NCI-H2107 treated with DMSO at 0.1 percent for 48 hours (cell line): Measurements from ENCODE around the gene UBXN6.

Source experiments
- DNase-seq: peaks from one replicate; lab custom pipeline; 2025; ENCODE audit not compliant: unreplicated experiment; lab: John Stamatoyannopoulos, UW

UBXN6 gene

DNA sequence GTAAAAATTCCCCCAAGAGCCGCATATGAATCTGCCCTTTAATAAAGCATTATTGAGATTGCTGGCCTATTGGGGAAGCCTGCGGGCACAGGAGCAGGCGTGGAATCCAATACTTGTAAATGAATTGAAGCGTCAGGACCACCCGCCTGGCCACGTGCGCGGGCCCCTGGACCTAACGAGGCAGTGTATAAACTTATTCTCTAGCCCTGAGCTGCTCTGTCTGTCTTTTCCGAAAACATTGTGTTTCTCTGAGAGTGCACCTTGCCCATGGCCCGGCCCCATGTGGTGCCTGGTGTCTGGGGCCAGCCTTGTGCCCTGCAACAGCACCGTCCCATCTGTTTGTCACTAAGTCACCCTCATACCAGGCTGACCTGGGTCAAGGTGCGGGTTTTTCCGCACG lies 14.4 kb downstream of the UBXN6 start:
- no peak for DNase-seq

DNA sequence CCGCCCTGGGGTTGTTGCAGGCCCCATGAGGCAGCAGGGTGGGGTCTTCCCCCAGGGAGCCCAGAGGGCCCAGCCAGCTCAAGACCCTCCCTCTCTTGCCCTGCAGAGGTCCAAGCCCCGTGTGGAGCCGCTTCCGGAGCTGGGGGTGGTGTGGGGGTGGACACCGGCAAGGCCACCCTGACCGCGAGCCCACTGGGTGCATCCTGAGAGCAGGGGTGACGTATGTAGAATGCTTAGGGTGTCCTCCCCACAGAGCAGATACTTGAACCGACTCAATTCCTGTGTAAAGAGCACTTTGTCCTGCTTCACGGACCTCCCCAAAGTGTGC lies 14.8 kb downstream of the UBXN6 start:
- DNase-seq = no peak

DNA sequence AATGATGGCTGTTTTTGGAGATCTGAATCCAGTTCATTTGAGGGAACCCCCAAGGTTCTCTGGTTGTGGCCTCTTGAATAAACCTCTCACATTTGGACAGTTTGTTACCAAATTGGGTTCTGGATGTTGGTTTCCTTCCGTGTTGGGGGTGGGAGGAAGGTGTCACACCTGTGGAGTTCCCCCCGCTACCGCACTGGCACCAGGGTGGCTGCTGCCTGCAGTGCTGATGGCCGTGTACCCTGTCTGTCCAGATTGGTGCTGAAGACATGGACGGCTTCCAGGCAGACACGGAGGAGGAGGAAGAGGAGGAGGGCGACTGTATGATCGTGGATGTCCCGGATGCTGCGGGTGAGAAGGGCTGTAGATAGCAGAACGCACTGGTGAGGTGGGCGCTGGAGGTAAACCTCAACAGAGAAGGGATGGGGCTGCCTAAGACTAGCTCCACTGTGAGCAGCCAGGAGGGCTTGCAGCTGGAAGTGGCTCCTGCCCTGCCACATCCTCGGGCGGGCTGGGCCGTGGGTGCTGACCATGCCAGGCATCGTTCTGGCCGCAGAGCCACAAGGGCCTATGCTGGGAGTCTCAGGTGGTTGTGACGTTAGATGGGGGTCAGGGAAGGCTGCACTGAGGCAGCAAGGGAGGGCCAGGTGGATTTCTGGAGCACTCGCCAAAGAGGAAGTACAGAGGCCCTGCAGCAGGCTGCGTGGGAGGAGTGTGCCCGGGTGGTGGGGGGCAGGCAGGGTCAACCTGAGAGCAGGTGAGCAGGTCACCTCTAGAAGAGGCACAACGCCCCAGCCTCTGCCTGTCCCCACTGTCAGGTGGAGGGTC lies 15.4 kb downstream of the UBXN6 start:
- DNase-seq = no peak

- no peak for DNase-seq
Observed at GRCh38 chr19:4439243-4439642, 18.4 kb downstream of the UBXN6 start.

- DNase-seq = no peak
Observed at GRCh38 chr19:4437103-4437502, 20.5 kb downstream of the UBXN6 start.

GRCh38 chr19:4436231-4436630 lies 21.4 kb downstream of the UBXN6 start:
- DNase-seq = no peak

DNA sequence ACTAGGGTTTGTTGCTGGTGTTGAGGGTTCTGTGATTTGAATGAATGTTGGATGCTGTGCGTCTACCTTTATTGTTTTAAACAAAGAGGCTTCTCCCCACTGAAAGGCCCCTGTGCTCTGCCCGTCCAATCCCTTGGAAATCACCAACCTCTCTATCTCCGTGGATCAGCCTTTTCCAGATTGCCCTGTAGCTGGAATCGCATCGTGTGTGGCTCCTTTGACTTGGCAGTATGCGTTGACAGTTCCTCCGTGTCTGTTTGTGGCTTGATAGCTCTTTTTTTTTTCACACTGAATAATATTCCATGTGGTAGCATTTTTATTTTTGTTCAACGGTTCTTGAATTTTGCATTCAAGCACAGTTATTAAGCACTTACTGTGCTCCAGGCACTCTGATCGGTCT lies 23.2 kb downstream of the UBXN6 start:
- DNase-seq = no peak

DNA sequence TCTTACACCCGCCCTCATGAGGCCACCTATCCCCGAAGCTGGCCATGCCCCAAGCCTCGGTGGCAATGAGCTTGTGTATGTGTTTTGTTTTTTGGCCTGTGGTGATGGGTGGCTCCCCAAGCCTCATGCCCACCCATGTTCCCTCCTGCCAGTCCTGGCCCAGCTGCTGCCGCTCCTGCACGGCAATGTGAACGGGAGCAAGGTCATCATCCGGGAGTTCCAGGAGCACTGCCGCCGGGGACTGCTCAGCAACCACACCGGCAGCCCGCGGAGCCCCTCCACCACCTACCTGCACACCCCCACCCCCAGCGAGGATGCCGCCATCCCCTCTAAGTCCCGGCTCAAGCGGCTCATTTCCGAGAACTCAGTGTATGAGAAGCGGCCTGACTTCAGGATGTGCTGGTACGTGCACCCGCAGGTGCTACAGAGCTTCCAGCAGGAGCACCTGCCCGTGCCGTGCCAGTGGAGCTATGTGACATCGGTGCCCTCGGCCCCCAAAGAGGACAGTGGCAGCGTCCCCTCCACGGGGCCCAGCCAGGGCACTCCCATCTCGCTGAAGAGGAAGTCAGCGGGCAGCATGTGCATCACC lies 24.6 kb downstream of the UBXN6 start:
- no peak for DNase-seq

- no peak for DNase-seq
Observed at GRCh38 chr19:4431808-4432674, 25.6 kb downstream of the UBXN6 start.

DNA sequence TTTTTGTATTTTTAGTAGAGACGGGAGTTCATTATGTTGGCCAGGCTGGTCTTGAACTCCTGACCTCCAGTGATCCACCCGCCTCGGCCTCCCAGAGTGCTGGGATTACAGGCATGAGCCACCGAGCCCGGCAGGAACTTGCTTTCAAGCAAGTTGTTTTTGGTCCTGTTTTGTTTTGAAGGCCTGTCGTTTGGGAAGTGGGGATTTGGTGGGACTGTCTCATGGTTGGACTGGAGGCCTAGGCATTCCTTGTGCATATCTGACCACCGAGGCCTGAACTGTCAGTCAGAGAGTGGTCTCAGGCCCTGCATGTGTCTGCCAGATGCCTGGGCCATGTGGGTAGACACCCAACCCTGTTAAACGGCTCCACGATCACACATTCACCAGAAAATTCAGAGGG lies 26.3 kb downstream of the UBXN6 start:
- DNase-seq = no peak

DNA sequence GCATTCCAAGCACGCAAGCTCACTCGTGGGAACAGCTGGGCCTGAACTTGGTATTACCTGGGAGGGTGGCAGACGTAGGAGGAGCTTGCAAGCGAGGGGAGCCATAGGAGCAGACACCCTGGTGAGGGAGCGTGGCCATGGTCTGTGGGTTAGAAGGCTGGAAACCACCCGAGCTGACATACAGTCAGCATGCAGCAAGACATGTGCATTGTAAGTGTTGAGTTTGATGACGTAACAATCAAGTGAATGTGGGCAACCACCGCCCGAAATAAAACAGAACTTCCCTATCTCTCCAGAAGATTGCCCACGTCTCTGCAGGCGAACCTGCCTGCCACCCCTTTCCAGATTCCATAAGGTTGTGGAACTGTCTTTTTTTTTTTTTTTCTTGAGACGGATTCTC lies 26.8 kb downstream of the UBXN6 start:
- DNase-seq = no peak

- no peak for DNase-seq
Observed at GRCh38 chr19:4429771-4430171, 27.8 kb downstream of the UBXN6 start.

DNA sequence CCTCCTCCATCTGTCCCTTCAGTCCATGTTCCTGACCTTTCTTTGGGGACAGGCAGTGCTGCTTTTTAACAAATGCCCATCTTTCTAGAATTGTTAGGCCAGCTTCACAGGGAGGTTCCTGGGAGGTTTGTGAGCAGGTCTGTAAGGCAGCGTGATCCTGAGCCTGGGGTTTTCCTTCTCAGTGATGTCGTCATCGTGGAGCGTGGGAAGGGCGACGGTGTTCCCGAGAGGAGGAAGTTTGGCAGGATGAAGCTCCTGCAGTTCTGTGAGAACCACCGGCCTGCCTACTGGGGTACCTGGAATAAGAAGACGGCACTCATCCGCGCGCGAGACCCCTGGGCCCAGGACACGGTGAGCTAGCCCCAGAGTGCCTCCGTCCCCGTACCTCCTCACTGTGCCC lies 28.3 kb downstream of the UBXN6 start:
- DNase-seq = no peak

DNA sequence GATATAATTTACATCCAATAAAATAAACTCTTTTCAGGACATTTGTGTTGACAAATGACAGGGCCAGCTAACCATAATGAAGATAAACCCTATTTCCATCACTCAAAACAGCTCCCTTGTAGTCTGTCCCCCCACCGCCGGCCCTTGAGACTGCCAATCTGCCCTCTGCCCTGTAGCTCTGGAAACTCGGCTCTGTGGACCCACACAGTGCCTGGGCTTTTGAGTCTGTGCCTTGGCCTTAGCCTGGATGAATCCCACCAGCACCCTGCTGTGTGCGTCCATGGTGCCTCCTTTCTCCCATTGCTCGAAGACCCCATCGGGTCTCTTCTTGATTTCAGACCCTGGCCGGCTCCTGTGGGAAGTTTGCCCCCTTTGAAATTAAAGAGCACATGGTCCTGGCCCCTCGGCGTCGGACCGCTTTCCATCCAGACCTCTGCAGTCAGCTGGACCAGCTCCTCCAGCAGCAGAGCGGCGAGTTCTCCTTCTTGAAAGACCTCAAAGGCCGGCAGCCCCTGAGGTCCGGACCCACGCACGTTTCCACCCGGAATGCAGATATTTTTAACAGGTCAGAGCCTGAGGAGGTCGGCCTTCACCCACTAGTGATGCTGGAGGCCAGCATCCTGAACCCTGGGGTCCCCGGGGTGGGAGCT lies 29.1 kb downstream of the UBXN6 start:
- no peak for DNase-seq

- DNase-seq = no peak
Observed at GRCh38 chr19:4425537-4425936, 32.1 kb downstream of the UBXN6 start.

- no peak for DNase-seq
Observed at GRCh38 chr19:4423416-4424126, 34.0 kb downstream of the UBXN6 start.

- no peak for DNase-seq
Observed at GRCh38 chr19:4416268-4416667, 41.3 kb downstream of the UBXN6 start.

DNA sequence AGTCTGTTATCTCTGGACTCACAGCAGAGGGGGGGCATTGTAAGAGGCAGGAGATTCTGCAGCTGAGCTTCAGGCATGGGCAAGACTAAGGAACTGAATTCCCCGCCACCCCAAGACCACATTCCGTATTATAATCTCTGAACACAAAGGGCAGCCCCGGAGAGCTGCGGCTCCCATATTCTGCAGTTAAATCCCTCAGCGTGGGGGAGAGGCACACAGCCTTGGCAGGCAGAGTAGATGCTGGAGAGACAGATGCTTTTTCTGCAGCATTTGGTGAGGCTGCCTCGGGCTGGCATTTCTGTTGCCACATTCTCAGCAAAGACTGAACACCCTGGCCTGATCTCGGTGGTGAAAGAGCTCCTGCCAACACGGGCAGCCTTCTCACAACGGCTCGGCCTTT lies 42.2 kb downstream of the UBXN6 start:
- DNase-seq = no peak

GRCh38 chr19:4414800-4415321 lies 42.7 kb downstream of the UBXN6 start:
- DNase-seq = no peak

DNA sequence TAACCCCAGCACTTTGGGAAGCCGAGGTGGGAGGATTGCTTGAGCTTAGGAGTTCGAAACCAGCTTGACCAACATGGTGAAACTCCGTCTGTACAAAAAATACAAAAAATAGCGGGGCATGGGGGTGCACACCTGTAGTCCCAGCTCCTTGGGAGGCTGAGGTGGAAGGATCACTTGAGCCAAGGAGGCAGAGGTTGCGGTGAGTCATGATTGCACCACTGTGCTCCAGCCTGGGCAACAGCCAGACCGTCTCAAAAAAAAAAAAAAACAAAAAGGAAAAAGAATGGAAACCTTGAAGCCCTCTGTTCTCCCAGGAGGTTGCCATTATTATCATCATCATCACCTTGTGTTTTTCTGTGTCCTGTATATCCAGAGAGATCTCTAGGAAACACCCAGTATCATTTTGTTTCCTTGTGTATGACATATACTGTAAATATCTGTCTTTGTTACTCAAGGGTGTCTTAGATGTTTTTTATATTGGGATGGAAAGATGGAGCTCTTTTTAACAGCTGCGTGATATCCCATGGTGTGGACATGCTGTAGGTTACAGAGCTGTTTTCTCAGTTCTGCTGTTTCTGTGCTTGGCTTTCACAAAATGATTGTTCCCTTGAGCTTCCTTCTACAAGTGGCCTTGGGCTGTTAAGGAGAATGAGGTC lies 43.3 kb downstream of the UBXN6 start:
- no peak for DNase-seq
